Gastroesophageal sphincter (tissue), 3 donors: ENCODE data around the gene NELL1.

Experiments used
- POLR2A ChIP-seq, 2 donors: fragments of 450-650 bp; IDR thresholded peaks; one replicate each; pipeline ENCODE4 v1.6.1; 2017; ENCODE audit warnings: antibody characterized with exemption in 2 of 2, mild to moderate bottlenecking in 2 of 2, moderate library complexity in 1 of 2
- TF ChIP-seq, protein P1 (sequence below), 4 experiments: fragments of 200-600 bp in 2 of 4; fragments of 450-650 bp in 2 of 4; sonication (generic) in 1 of 4; IDR thresholded peaks; one replicate each; pipeline ENCODE4 v1.5.1; 2017 to 2019; ENCODE audit warnings: antibody characterized with exemption in 4 of 4, mild to moderate bottlenecking in 2 of 4, moderate library complexity in 2 of 4

DNA sequence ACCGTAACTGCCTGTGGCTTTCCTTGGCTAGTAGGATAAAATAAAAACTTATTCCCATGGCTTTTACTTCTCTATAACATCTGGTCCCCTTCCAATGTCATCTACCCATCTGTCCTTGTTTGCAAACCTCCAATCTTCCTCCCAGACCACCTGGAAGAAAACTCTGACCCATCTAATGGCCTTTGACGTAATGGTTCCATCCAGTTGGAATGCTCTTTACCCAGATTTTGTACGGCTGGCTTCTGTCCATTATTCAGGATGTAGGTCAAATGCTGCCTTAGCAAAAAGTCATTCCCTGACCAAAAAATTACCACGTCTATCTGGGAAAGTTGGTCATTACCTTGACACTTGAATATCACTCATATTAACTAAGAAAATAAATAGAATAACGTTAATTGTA, 945.6 kb downstream of the NELL1 start:
- TF ChIP-seq, protein P1, sequence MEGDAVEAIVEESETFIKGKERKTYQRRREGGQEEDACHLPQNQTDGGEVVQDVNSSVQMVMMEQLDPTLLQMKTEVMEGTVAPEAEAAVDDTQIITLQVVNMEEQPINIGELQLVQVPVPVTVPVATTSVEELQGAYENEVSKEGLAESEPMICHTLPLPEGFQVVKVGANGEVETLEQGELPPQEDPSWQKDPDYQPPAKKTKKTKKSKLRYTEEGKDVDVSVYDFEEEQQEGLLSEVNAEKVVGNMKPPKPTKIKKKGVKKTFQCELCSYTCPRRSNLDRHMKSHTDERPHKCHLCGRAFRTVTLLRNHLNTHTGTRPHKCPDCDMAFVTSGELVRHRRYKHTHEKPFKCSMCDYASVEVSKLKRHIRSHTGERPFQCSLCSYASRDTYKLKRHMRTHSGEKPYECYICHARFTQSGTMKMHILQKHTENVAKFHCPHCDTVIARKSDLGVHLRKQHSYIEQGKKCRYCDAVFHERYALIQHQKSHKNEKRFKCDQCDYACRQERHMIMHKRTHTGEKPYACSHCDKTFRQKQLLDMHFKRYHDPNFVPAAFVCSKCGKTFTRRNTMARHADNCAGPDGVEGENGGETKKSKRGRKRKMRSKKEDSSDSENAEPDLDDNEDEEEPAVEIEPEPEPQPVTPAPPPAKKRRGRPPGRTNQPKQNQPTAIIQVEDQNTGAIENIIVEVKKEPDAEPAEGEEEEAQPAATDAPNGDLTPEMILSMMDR (IDR thresholded peaks at IDR 0.05): no peak
- no peak for TF ChIP-seq POLR2A (IDR thresholded peaks at IDR 0.05)
